Measurements from ENCODE around the gene GIGYF2. TPM values are rescaled to one million over a fixed set of nuclear protein-coding genes. Genes with fewer than 3 reads are reported as not detected.

The GIGYF2 gene
- total RNA-seq, 2 donors from 2014 or later: 62.5 to 72.3 TPM

GRCh38 chr2:232890896-232891601 is 193.9 kb downstream of the GIGYF2 start:
- WGBS, 2 experiments (ENCODE audit: insufficient coverage in 1 of 2, insufficient read length in 1 of 2): 49 to 56% methylated on average over 8 to 23 of the region's 23 CpGs
- Histone ChIP-seq H3K27me3 (ENCODE audit: control insufficient read depth, insufficient read depth, low read length, poor library complexity, severe bottlenecking) (no peaks in the 10 kb centered on the region), H3K4me1 (ENCODE audit: control insufficient read depth, insufficient read depth, low read length) (no peaks in the 10 kb centered on the region), H3K9ac (ENCODE audit: extremely low read depth, low read length, poor library complexity, severe bottlenecking) (no peak overlapping the region), H3K4me3 (ENCODE audit: low read length) (no peak overlapping the region), H3K36me3 (ENCODE audit: control insufficient read depth, insufficient read depth, low read length) (no peaks in the 10 kb centered on the region), H3K27ac (ENCODE audit: low read depth, low read length) (no peak overlapping the region), H3K9me3 (ENCODE audit: control insufficient read depth, low read length) (no peaks in the 10 kb centered on the region)
- Mint-ChIP-seq H3K27me3 (ENCODE audit: insufficient read depth) (no peaks in the 10 kb centered on the region), H3K4me3 (peak overlapping the region; percentile 46), H3K27ac (peak overlapping the region; percentile 57), H3K9me3 (no peaks in the 10 kb centered on the region), H3K4me1 (peaks cover 11% of the 10 kb centered on the region), H3K36me3 (ENCODE audit: low read depth) (no peaks in the 10 kb centered on the region)
- DNase-seq: peak; percentile 93
- no peak for TF ChIP-seq CTCF (conservative IDR thresholded peaks at IDR 0.05)

GRCh38 chr2:232891621-232892071 is 194.5 kb downstream of the GIGYF2 start:
- no peaks in the 10 kb centered on the region for H3K9me3 Mint-ChIP-seq
- Histone ChIP-seq H3K27me3 (ENCODE audit: control insufficient read depth, insufficient read depth, low read length, poor library complexity, severe bottlenecking) (no peaks in the 10 kb centered on the region), H3K9me3 (ENCODE audit: control insufficient read depth, low read length) (no peaks in the 10 kb centered on the region), H3K27ac (ENCODE audit: low read depth, low read length) (no peak overlapping the region), H3K4me3 (ENCODE audit: low read length) (no peak overlapping the region), H3K4me1 (ENCODE audit: control insufficient read depth, insufficient read depth, low read length) (no peaks in the 10 kb centered on the region), H3K36me3 (ENCODE audit: control insufficient read depth, insufficient read depth, low read length) (no peaks in the 10 kb centered on the region), H3K9ac (ENCODE audit: extremely low read depth, low read length, poor library complexity, severe bottlenecking) (no peak overlapping the region)
- no peak overlapping the region for H3K4me3 Mint-ChIP-seq
- H3K4me1 Mint-ChIP-seq: peaks cover 11% of the 10 kb centered on the region
- H3K36me3 Mint-ChIP-seq (ENCODE audit: low read depth): no peaks in the 10 kb centered on the region
- WGBS, 2 experiments (ENCODE audit: insufficient coverage in 1 of 2, insufficient read length in 1 of 2): 80 to 89% methylated on average over 8 to 11 of the region's 11 CpGs
- no peaks in the 10 kb centered on the region for H3K27me3 Mint-ChIP-seq (ENCODE audit: insufficient read depth)
- peak; percentile 41 for DNase-seq
- no peak for TF ChIP-seq CTCF (conservative IDR thresholded peaks at IDR 0.05)
- no peak overlapping the region for H3K27ac Mint-ChIP-seq

GRCh38 chr2:232892221-232892620 is 195.1 kb downstream of the GIGYF2 start:
- no peak overlapping the region for H3K4me3 ChIP-seq (ENCODE audit: low read length)
- H3K36me3 ChIP-seq (ENCODE audit: control insufficient read depth, insufficient read depth, low read length): no peaks in the 10 kb centered on the region
- H3K9me3 ChIP-seq (ENCODE audit: control insufficient read depth, low read length): no peaks in the 10 kb centered on the region
- H3K4me3 Mint-ChIP-seq: no peak overlapping the region
- no peak overlapping the region for H3K27ac ChIP-seq (ENCODE audit: low read depth, low read length)
- H3K4me1 ChIP-seq (ENCODE audit: control insufficient read depth, insufficient read depth, low read length): no peaks in the 10 kb centered on the region
- H3K9ac ChIP-seq (ENCODE audit: extremely low read depth, low read length, poor library complexity, severe bottlenecking): no peak overlapping the region
- DNase-seq: peak; percentile 20
- H3K36me3 Mint-ChIP-seq (ENCODE audit: low read depth): no peaks in the 10 kb centered on the region
- 80 to 86% methylated on average over 10 to 13 of the region's 13 CpGs for WGBS, 2 experiments (ENCODE audit: insufficient coverage in 1 of 2, insufficient read length in 1 of 2)
- no peak for TF ChIP-seq CTCF (conservative IDR thresholded peaks at IDR 0.05)
- peaks cover 11% of the 10 kb centered on the region for H3K4me1 Mint-ChIP-seq
- no peaks in the 10 kb centered on the region for H3K27me3 Mint-ChIP-seq (ENCODE audit: insufficient read depth)
- H3K27ac Mint-ChIP-seq: no peak overlapping the region
- H3K27me3 ChIP-seq (ENCODE audit: control insufficient read depth, insufficient read depth, low read length, poor library complexity, severe bottlenecking): no peaks in the 10 kb centered on the region
- H3K9me3 Mint-ChIP-seq: no peaks in the 10 kb centered on the region
